Aorta (tissue), 5 donors: Measurements from ENCODE around the gene IGHMBP2. TPM values are rescaled to one million over a fixed set of nuclear protein-coding genes. Genes with fewer than 3 reads are reported as not detected.

Experiments
- ATAC-seq: fragments of 200-7000 bp; cut with Tn5 transposase; one replicate; pipeline ENCODE4 v1.9.1; 2022; ENCODE audit warnings: moderate library complexity; ENCODE audit not compliant: low FRiP score
- DNase-seq, 2 donors: peaks; one replicate each; pipeline ENCODE4 v3.0.0-alpha.2; 2020
- H3K27ac ChIP-seq, 2 donors: one replicate each; pipeline ENCODE4 v1.5.1; 2013; ENCODE audit warnings: low read length in 2 of 2, mild to moderate bottlenecking in 2 of 2, moderate library complexity in 2 of 2, control low read depth in 1 of 2, inconsistent platforms in 1 of 2, low read depth in 1 of 2
- H3K27me3 ChIP-seq, 2 donors: one replicate each; pipeline ENCODE4 v1.6.1; 2013; ENCODE audit warnings: control low read depth in 1 of 2, low read length in 1 of 2, mild to moderate bottlenecking in 1 of 2, moderate library complexity in 1 of 2; ENCODE audit not compliant: insufficient read depth in 2 of 2, control insufficient read depth in 1 of 2
- H3K36me3 ChIP-seq, 2 donors: one replicate each; pipeline ENCODE4 v1.6.1; 2013; ENCODE audit warnings: control low read depth in 1 of 2, low read length in 1 of 2, mild to moderate bottlenecking in 1 of 2; ENCODE audit not compliant: insufficient read depth in 2 of 2, control insufficient read depth in 1 of 2
- H3K4me1 ChIP-seq, 2 donors: one replicate each; pipeline ENCODE4 v1.6.1; 2013; ENCODE audit warnings: low read length in 2 of 2, control low read depth in 1 of 2, mild to moderate bottlenecking in 1 of 2, moderate library complexity in 1 of 2; ENCODE audit not compliant: insufficient read depth in 2 of 2, control insufficient read depth in 1 of 2
- H3K4me3 ChIP-seq, 2 donors: one replicate each; pipeline ENCODE4 v1.5.1; 2013; ENCODE audit warnings: low read length in 2 of 2, control low read depth in 1 of 2, mild to moderate bottlenecking in 1 of 2
- H3K9me3 ChIP-seq: one replicate; pipeline ENCODE4 v1.6.1; 2013; ENCODE audit warnings: mild to moderate bottlenecking, low read length; ENCODE audit not compliant: control insufficient read depth
- WGBS, 2 donors: extraction: QIAGEN DNeasy Blood & Tissue Kit; methylation state at CpG; one replicate each; pipeline ENCODE4 v1.1.7; 2013; 5-methylcytosine and 5-hydroxymethylcytosine counted together
- intact Hi-C, 2 donors: fragments of 100-400 bp; cut with DNase I; formaldehyde crosslinking; loops; one replicate each; pipeline versions ENCODE4 v1.14.2 to v1.15.0; 2022
- polyA plus RNA-seq, 2 donors: library from polyadenylated mRNA; stranded (reverse); fragments of 200-250 nt; gene quantifications; one replicate each; pipeline ENCODE4 v1.2.3, GENCODE V29; 2013
- total RNA-seq, 2 donors: library from RNA; stranded (reverse); fragmentation: NEBNext Ultra II Directional; extraction: Animal tissue kit (Norgen Biotek cat#: 25700); gene quantifications; one replicate each; pipeline ENCODE4 v1.2.1, GENCODE V29; 2021
- donor health status: healthy with polysubstance abuse.
- donor health status: Bipolar disorder and iron deficiency.
- donor health status: DM: no; HTN: no; CAD: no.
- donor health status: DM: no; HTN: no; CAD: no.
- donor health status: DM: yes; HTN: yes; CAD: no.

The IGHMBP2 gene
- total and polyA plus RNA-seq, 4 donors = 5.6 to 64.7 (median 29.1) TPM

DNA sequence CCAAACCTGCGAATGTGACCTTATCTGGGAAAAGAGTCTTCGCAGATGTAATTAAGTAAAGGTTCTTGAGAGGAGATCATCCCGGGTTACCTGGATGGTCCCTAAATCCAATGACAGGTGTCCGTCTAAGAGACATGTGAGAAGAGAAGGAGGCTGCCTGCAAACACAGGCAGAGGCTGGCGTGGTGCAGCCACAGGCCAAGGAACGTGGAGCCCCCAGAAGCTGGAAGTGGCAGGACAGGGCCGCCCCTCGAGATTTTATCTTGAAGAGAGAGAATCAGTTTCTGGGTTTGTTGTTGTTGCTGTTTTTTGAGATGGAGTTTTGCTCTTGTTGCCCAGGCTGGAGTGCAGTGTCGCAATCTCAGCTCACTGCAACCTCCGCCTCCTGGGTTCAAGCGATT lies 43.5 kb downstream of the IGHMBP2 start:
- no peak for ATAC-seq
- no peaks in the 10 kb centered on the region for H3K9me3 ChIP-seq
- WGBS, 2 donors = 81 to 85% methylated on average over 11 of the region's 11 CpGs
- H3K4me1 ChIP-seq = no peaks in the 10 kb centered on the region
- no peaks in the 10 kb centered on the region for H3K36me3 ChIP-seq
- H3K4me3 ChIP-seq = no peak overlapping the region
- no peak for DNase-seq
- intact Hi-C loops = loop anchor here (2.0 to 5.0 kb wide), 3 partner anchors 50 to 65 kb away; partner anchors contain the start of gene MRGPRF (in 1 of the 2)
- no peaks in the 10 kb centered on the region for H3K27me3 ChIP-seq
- H3K27ac ChIP-seq = peak overlapping the region; percentile 50 to 78

DNA sequence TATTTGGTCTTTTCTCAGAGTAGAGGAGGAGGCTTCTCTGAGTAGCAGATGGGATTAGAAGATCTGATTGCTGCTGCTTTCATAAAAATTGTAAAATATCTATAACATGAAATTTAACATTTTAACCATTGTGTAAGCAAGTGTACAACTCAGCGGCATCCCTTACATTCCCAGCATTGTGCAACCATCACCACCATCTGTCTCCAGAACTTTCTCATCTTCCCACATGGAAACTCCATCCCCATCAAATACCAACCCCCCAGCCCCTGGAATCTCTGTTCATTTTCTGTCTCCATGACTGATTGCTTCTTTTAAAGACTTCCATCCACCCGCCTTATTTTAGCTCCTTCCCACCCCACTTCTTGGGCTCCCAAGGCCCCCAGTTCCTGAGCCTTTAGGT lies 44.8 kb downstream of the IGHMBP2 start:
- WGBS, 2 donors = 50 to 65% methylated on average over 2 of the region's 2 CpGs
- no peaks in the 10 kb centered on the region for H3K36me3 ChIP-seq
- no peak for DNase-seq
- no peak for ATAC-seq
- H3K27ac ChIP-seq = no peak overlapping the region
- H3K27me3 ChIP-seq = no peaks in the 10 kb centered on the region
- H3K4me3 ChIP-seq = no peak overlapping the region
- intact Hi-C loops = loop anchor here in 1 of 2 donors (5.0 kb wide), 2 partner anchors 49 to 64 kb away; partner anchors contain the start of gene MRGPRF
- no peaks in the 10 kb centered on the region for H3K4me1 ChIP-seq
- H3K9me3 ChIP-seq = no peaks in the 10 kb centered on the region

DNA sequence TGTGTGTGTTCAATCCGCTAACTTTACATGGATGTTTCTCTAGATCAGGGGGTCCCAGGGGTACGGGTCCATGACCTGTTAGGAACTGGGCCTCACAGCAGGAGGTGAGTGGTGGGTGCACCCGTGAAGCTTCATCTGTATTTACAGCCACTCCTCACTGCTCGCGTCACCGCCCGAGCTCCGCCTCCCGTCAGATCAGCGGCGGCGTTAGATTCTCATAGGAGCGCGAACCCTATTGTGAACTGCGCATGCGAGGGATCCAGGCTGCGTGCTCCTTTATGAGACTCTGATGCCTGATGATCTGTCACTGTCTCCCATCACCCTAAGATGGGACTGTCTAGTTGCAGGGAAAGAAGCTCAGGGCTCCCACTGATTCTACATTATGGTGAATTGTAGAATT lies 45.2 kb downstream of the IGHMBP2 start:
- H3K4me1 ChIP-seq = no peaks in the 10 kb centered on the region
- ATAC-seq (no peak), DNase-seq (no peak)
- no peaks in the 10 kb centered on the region for H3K9me3 ChIP-seq
- no peaks in the 10 kb centered on the region for H3K27me3 ChIP-seq
- 95 to 96% methylated on average over 17 of the region's 17 CpGs for WGBS, 2 donors
- no peak overlapping the region for H3K27ac ChIP-seq
- no peaks in the 10 kb centered on the region for H3K36me3 ChIP-seq
- intact Hi-C loops = loop anchor here in 1 of 2 donors (5.0 kb wide), 2 partner anchors 48 to 63 kb away; partner anchors contain the start of gene MRGPRF
- H3K4me3 ChIP-seq = no peak overlapping the region

DNA sequence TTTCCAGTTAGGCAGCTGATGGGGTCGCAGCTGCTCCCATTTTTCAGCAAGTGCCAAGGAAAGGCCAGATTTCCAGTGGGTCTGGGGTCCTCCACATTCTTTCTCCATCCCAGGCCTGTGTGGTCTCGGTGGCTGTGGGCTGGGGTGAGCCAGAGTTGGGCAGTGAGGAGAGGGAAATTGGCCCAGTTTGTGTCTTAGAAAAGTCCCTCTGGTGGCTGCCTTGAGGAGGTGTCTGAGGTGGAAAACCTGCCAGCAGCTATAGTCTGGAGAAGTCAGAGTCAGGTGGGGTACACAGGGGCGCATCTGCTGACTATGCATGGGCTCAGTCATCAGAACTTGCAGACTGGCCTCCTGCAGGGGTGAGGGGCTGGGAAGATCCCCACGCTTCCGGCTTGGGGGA lies 46.6 kb downstream of the IGHMBP2 start:
- DNase-seq (no peak), ATAC-seq (no peak)
- intact Hi-C loops = loop anchor here in 1 of 2 donors (5.0 kb wide), 1 partner anchor 53 kb away; no protein-coding TSS in a partner anchor
- H3K4me3 ChIP-seq = no peak overlapping the region
- no peak overlapping the region for H3K27ac ChIP-seq
- no peaks in the 10 kb centered on the region for H3K36me3 ChIP-seq
- no peaks in the 10 kb centered on the region for H3K27me3 ChIP-seq
- H3K9me3 ChIP-seq = no peaks in the 10 kb centered on the region
- 69 to 70% methylated on average over 5 of the region's 5 CpGs for WGBS, 2 donors
- H3K4me1 ChIP-seq = no peaks in the 10 kb centered on the region

DNA sequence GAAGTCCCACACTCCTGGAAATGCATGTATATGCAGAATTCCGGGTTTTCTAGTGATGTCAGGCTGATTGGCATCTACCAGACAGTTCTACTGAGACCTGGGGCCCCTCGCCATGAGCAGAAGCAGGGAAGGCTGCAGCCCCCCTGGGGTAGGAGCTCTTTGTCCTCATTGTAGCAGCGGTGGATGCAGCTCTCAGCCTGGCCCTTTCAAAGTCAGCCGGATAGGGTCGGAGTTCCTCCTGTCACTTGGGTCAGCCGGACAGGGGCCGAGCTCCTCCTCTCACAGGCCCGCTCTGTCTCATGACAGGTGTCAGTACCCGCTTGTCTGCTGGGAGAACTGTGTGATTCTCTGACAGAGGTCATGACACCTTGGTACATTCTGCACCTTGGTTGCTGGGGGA lies 47.1 kb downstream of the IGHMBP2 start:
- Histone ChIP-seq H3K36me3 (no peaks in the 10 kb centered on the region), H3K4me3 (no peak overlapping the region), H3K4me1 (no peaks in the 10 kb centered on the region), H3K27me3 (no peaks in the 10 kb centered on the region), H3K27ac (no peak overlapping the region), H3K9me3 (no peaks in the 10 kb centered on the region)
- ATAC-seq (no peak), DNase-seq (no peak)
- intact Hi-C loops = loop anchor here in 1 of 2 donors (5.0 kb wide), 1 partner anchor 53 kb away; no protein-coding TSS in a partner anchor
- WGBS, 2 donors = 88 to 92% methylated on average over 9 of the region's 9 CpGs

DNA sequence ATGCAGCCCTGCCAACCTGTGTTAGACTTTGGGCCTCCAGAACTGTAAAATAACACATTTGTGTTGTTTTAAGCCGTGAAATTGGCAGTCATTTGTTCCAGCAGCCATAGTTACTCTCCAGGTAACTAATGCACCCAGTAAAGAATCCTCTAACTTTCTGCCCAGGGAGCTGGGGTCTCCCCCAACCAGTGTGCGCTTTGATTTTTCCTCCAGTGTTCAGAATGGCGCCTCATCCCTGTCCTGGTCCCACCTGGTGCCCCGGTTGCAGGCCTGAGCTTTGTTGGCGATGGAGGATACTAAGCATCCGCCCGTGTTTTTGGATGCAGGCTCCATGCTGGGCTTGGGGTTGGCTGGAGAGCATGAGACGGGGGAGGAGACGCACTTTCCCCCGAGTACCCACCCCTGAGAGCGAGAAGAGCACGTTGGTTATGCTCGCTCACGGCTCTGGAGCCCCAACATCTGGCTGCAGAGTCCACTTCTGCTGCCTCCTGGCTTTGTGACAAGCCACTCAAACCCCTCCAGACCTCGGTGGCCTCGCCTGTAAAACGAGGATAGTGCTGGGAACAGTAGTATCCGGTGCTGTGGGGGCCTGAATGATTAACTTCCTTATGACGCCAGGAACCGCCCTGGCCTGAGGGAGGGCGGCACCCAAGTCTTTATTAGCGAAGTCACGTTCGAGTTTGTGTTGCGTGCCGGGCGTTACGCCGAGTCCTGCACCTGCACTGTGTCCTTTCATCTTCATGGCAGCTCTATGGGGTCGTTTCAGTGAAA lies 51.3 kb downstream of the IGHMBP2 start:
- WGBS, 2 donors = 53 to 60% methylated on average over 30 of the region's 30 CpGs
- no peak for DNase-seq
- no peaks in the 10 kb centered on the region for H3K36me3 ChIP-seq
- no peaks in the 10 kb centered on the region for H3K27me3 ChIP-seq
- H3K9me3 ChIP-seq = no peaks in the 10 kb centered on the region
- H3K4me3 ChIP-seq = no peak overlapping the region
- peak; percentile 13 for ATAC-seq
- H3K4me1 ChIP-seq = no peaks in the 10 kb centered on the region
- no peak overlapping the region for H3K27ac ChIP-seq
- intact Hi-C loops = loop anchor here in 1 of 2 donors (5.0 kb wide), 1 partner anchor 58 kb away; no protein-coding TSS in a partner anchor

DNA sequence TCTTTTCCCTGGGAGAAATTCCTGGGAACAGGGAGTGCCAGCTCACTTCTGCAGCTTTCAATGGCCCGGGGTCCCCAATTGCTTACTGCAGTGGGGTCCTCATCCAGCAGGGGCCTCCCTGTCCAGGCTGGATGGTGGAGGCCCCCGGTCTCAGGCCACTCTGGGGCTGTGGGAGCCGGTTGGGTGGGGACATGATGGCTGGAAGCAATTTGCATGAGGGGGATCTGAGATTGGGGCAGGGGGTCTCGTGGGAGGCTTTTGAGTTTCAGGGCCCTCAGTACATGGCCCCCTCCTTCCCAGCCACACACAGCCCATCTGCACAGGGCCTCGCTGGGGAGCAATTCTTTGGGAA lies 51.9 kb downstream of the IGHMBP2 start:
- no peak overlapping the region for H3K27ac ChIP-seq
- no peaks in the 10 kb centered on the region for H3K4me1 ChIP-seq
- intact Hi-C loops = no loop called here
- no peak for DNase-seq
- no peaks in the 10 kb centered on the region for H3K9me3 ChIP-seq
- 50% methylated on average over 4 to 5 of the region's 5 CpGs for WGBS, 2 donors
- no peaks in the 10 kb centered on the region for H3K36me3 ChIP-seq
- no peak overlapping the region for H3K4me3 ChIP-seq
- no peaks in the 10 kb centered on the region for H3K27me3 ChIP-seq
- ATAC-seq = no peak

DNA sequence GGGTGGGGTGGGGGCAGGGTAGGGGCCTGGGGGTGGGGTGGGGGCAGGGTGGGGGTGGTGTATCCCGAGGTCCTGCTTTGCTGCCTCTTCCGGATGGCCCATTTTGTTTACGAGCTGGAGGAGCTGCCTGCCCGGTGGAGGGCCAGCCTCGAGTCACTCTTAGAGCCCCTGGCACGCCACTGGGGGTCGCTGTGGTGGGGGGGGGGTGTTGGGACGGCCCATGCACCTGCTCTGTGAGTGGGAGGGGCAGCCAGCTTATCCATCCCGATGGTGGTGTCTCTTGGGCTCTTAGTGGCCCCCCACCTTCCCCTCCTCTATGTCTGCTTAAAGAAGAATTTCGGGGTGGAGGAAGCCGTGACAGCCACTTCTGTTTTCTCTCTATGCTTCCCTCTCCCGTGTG lies 52.5 kb downstream of the IGHMBP2 start:
- WGBS, 2 donors = 14 to 22% methylated on average over 11 to 12 of the region's 12 CpGs
- Histone ChIP-seq H3K27me3 (no peaks in the 10 kb centered on the region), H3K36me3 (no peaks in the 10 kb centered on the region), H3K9me3 (no peaks in the 10 kb centered on the region), H3K4me1 (no peaks in the 10 kb centered on the region), H3K4me3 (no peak overlapping the region), H3K27ac (no peak overlapping the region)
- intact Hi-C loops = no loop called here
- peak in 1 of 2 donors; percentile 79 for DNase-seq
- ATAC-seq = no peak
